ENCODE data around the gene SNX25.

DNA sequence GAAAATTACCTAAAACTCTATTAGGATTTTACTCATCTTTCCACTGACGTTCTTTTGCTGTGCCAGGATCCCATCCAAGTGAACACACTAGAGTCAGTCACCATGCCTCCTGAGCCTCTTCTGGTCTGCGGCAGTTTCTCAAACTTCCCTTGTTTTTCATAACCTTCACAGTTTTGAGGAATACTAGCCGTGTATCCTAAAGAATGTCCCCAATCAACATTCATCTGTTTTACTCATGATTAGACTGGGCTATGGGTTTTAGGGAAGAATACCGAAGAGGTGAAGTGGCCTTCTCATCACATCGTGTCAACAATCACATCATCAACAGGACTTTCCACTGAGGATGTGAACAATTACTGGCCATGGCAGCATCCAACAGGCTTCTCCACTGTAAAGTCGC is 181.5 kb downstream of the SNX25 start:
- TF ChIP-seq, protein P1, sequence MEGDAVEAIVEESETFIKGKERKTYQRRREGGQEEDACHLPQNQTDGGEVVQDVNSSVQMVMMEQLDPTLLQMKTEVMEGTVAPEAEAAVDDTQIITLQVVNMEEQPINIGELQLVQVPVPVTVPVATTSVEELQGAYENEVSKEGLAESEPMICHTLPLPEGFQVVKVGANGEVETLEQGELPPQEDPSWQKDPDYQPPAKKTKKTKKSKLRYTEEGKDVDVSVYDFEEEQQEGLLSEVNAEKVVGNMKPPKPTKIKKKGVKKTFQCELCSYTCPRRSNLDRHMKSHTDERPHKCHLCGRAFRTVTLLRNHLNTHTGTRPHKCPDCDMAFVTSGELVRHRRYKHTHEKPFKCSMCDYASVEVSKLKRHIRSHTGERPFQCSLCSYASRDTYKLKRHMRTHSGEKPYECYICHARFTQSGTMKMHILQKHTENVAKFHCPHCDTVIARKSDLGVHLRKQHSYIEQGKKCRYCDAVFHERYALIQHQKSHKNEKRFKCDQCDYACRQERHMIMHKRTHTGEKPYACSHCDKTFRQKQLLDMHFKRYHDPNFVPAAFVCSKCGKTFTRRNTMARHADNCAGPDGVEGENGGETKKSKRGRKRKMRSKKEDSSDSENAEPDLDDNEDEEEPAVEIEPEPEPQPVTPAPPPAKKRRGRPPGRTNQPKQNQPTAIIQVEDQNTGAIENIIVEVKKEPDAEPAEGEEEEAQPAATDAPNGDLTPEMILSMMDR (conservative IDR thresholded peaks at IDR 0.05; ENCODE audit: low read depth, low read length): no peak
- TF ChIP-seq EZH2phosphoT487 (IDR thresholded peaks at IDR 0.05; ENCODE audit: borderline replicate concordance, low read length) (no peak), EZH2 (IDR thresholded peaks at IDR 0.05; ENCODE audit: low read length, unreplicated experiment) (no peak)

Measured in PC-3 (cell line).